HG03025 (cell line): Measurements from ENCODE around the gene WT1.

Source experiments
- ATAC-seq: cut with Tn5 transposase; IDR thresholded peaks from one replicate; pipeline ENCODE4 v1.9.1; 2021; ENCODE audit warnings: mild to moderate bottlenecking, moderate library complexity; ENCODE audit not compliant: unreplicated experiment, low FRiP score

Gene WT1

DNA sequence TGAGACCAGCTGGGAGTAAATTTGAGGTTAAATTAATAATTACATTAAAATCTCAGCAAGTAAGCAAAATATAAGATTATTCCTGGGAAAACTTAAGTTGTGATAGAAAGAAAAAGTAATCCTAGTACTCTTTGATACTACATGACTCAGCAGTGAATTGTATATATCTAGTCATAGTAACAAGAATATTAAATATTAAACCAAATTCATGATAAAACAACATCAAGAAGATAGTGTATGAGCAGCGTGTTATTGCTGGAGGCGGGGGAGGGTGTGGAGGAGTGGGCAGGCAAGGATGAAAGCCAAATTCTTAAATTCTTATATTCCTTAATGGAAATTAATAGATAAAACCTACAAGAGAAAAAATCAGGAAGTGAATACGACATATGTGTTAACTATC lies 95.2 kb downstream of the WT1 start:
- ATAC-seq, result no peak
